C4-2B (cell line): Measurements from ENCODE around the gene STAU1.
A peak's percentile ranks its signal among the peaks of the same experiment; 100 is the strongest.

Experiments used
- H3K27ac ChIP-seq: fragments of 450-650 bp; 2 replicates; pipeline ENCODE4 v1.5.1; 2017
- ZFX ChIP-seq: fragments of 450-650 bp; IDR thresholded peaks from 2 replicates; pipeline ENCODE4 v1.6.1; 2017
- TF ChIP-seq, protein P1 (sequence below): fragments of 450-650 bp; conservative IDR thresholded peaks from 2 replicates; pipeline ENCODE4 v1.5.1; 2017; ENCODE audit warnings: mild to moderate bottlenecking

Gene STAU1, protein sequence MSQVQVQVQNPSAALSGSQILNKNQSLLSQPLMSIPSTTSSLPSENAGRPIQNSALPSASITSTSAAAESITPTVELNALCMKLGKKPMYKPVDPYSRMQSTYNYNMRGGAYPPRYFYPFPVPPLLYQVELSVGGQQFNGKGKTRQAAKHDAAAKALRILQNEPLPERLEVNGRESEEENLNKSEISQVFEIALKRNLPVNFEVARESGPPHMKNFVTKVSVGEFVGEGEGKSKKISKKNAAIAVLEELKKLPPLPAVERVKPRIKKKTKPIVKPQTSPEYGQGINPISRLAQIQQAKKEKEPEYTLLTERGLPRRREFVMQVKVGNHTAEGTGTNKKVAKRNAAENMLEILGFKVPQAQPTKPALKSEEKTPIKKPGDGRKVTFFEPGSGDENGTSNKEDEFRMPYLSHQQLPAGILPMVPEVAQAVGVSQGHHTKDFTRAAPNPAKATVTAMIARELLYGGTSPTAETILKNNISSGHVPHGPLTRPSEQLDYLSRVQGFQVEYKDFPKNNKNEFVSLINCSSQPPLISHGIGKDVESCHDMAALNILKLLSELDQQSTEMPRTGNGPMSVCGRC

DNA sequence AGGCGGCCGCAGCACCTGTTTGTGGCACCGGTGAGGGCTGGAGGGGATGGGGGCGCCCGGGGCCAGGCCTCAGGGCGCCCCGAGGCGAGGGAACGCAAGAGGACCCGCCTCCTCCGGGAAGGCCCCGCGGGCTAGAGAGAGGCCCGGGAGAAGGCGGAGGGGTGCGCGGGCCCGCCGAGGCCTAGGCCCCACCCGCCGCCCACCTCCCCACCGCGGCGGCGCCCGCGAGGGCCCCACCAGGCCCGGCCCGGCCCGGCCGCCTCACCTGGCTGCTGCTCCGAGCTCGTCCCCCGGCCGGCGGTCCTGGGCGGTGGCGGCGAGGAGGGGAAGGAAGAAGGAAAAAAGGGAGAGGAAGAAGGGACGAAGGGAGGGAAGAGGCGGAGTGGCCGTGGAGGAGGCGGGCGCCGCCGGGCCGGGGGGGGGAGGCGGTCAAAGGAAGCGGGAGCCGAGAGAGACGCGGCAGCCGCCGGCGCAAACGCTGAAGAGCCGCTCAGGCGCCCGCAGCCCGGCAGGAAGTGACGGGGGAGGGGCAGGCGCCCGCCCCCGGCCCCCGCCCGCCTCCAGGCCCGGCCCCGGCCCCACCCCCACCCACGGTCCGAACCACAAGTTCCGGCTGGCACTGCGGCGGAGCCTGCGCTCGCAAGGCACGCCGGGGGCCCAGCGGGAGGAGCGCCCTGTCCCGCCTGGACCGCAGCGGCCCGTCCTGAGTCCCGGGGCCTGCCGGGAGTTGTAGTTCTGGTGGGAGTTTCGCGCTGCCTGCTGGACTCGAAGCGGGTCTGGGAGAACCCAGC, at the start of gene STAU1:
TSS of gene STAU1 (minus strand) at position 484 of the 791 bp plus-strand sequence. CDS start 22,133 bp downstream, outside the sequence.
- TF ChIP-seq, protein P1, sequence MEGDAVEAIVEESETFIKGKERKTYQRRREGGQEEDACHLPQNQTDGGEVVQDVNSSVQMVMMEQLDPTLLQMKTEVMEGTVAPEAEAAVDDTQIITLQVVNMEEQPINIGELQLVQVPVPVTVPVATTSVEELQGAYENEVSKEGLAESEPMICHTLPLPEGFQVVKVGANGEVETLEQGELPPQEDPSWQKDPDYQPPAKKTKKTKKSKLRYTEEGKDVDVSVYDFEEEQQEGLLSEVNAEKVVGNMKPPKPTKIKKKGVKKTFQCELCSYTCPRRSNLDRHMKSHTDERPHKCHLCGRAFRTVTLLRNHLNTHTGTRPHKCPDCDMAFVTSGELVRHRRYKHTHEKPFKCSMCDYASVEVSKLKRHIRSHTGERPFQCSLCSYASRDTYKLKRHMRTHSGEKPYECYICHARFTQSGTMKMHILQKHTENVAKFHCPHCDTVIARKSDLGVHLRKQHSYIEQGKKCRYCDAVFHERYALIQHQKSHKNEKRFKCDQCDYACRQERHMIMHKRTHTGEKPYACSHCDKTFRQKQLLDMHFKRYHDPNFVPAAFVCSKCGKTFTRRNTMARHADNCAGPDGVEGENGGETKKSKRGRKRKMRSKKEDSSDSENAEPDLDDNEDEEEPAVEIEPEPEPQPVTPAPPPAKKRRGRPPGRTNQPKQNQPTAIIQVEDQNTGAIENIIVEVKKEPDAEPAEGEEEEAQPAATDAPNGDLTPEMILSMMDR, result no peak
- TF ChIP-seq ZFX, result peak; percentile 96
- H3K27ac ChIP-seq, result peak within 1 kb of the TSS; percentile 85

DNA sequence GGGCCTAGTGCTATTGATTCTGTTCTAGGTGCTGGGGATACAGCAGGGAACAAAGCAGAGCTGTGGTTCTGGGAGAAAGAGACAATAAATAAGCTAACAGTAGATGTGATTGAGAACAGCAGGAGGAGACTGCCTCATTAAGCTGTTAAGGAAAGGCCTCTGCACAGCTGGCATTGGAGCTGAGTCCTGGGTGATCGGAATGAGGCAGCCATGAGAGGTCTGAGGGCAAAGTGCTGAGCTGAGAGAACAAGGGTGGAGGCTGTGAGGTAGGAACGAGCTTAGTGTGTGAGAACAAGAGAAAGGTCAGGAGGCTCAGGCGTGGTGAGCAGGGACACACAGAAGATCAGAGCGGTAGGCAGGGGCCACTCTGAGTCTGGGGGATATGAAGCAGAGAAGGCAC, 49.4 kb upstream of the STAU1 start:
- H3K27ac ChIP-seq, result no peak overlapping the region
- TF ChIP-seq ZFX, result no peak
- TF ChIP-seq, protein P1, result no peak

DNA sequence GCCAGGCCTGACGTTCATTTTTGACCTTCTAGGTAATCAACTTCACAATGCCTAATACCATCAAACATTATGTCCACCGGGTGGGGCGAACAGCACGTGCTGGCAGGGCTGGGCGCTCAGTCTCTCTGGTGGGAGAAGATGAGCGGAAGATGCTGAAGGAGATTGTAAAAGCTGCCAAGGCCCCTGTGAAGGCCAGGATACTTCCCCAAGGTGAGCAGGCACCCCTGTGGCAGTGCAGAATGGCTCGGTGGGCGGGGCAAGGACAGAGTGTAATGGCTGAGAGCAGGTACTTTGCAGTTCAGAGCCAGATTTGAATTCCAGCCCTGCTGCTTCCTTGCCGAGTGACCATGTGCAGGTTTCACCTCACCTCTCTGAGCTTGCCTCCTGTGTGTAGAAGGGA, 48.2 kb upstream of the STAU1 start:
- TF ChIP-seq ZFX, result no peak
- TF ChIP-seq, protein P1, result no peak
- no peak overlapping the region for H3K27ac ChIP-seq

- TF ChIP-seq, protein P1, result no peak
- no peak for TF ChIP-seq ZFX
- no peak overlapping the region for H3K27ac ChIP-seq
Measured at GRCh38 chr20:49234831-49235230, 46.7 kb upstream of the STAU1 start.

- TF ChIP-seq ZFX, result no peak
- TF ChIP-seq, protein P1, result no peak
- no peak overlapping the region for H3K27ac ChIP-seq
Measured at GRCh38 chr20:49233226-49233625, 45.1 kb upstream of the STAU1 start.

- TF ChIP-seq ZFX, result no peak
- H3K27ac ChIP-seq, result no peak overlapping the region
Measured at GRCh38 chr20:49231471-49231870, 43.3 kb upstream of the STAU1 start.

GRCh38 chr20:49230561-49231133, 42.5 kb upstream of the STAU1 start:
- H3K27ac ChIP-seq, result no peak overlapping the region
- TF ChIP-seq, protein P1, result no peak
- TF ChIP-seq ZFX, result no peak
